H1 (cell line): Measurements from ENCODE around the gene TEX14. TPM values are rescaled to one million over a fixed set of nuclear protein-coding genes. Genes with fewer than 3 reads are reported as not detected.

ENCODE experiments used
- CTCF ChIA-PET: fragments of 300-600 bp; sonication (Branson Sonifier 250); formaldehyde crosslinking; loops from one replicate; lab custom pipeline; 2021; ENCODE audit not compliant: partially characterized antibody; lab: Charles Lee
- POLR2A ChIA-PET: fragments of 300-600 bp; sonication (Branson Sonifier 250); formaldehyde crosslinking; loops from one replicate; lab custom pipeline; 2021; ENCODE audit warnings: inconsistent platforms; ENCODE audit not compliant: partially characterized antibody; lab: Charles Lee
- DNase-seq, 2 experiments: peaks; one replicate each; pipeline versions ENCODE4 v3.0.0 to v3.0.0-alpha.2; 2010 to 2022; ENCODE audit warnings: low spot score in 2 of 2, low read depth in 1 of 2, mixed read lengths in 1 of 2
- FAIRE-seq: peaks from 2 replicates; lab custom pipeline; 2011; peaks lifted over from hg19 to GRCh38; lab: Jason Lieb, UNC
- H2AFZ ChIP-seq: 2 replicates; pipeline ENCODE4 v1.8.1; 2012; ENCODE audit warnings: low read length, inconsistent platforms
- H2AK5ac ChIP-seq: 2 replicates; pipeline ENCODE4 v1.6.1; 2013; ENCODE audit warnings: low read depth, low read length
- H2BK120ac ChIP-seq: replicated peaks from 2 replicates; pipeline ENCODE3; 2013; ENCODE audit warnings: low read depth, low read length, inconsistent platforms
- H2BK12ac ChIP-seq: 2 replicates; pipeline ENCODE4 v1.6.1; 2013; ENCODE audit warnings: low read depth, low read length
- H2BK15ac ChIP-seq: 2 replicates; pipeline ENCODE4 v1.6.1; 2013; ENCODE audit warnings: low read length
- H2BK20ac ChIP-seq: 2 replicates; pipeline ENCODE4 v1.6.1; 2013; ENCODE audit warnings: low read length
- H2BK5ac ChIP-seq: 2 replicates; pipeline ENCODE4 v1.6.1; 2013; ENCODE audit warnings: low read depth, low read length
- H3K14ac ChIP-seq: 2 replicates; pipeline ENCODE4 v1.6.1; 2013; ENCODE audit warnings: inconsistent platforms; ENCODE audit not compliant: insufficient read length
- H3K18ac ChIP-seq: 2 replicates; pipeline ENCODE4 v1.6.1; 2013; ENCODE audit warnings: low read length; ENCODE audit errors: extremely low read depth
- H3K23ac ChIP-seq: 2 replicates; pipeline ENCODE4 v1.6.1; 2013; ENCODE audit warnings: inconsistent platforms; ENCODE audit not compliant: insufficient read length
- H3K23me2 ChIP-seq: 2 replicates; pipeline ENCODE4 v1.6.1; 2013; ENCODE audit warnings: low read depth, low read length
- H3K27ac ChIP-seq: 2 replicates; pipeline ENCODE4 v1.6.1; 2011; ENCODE audit warnings: low read depth, low read length, inconsistent platforms
- H3K27me3 ChIP-seq, 4 experiments: replicated peaks in 1 of 4; 1 replicate in 1 of 4; 2 replicates in 3 of 4; pipeline versions ENCODE4 v1.6.1 to v1.8.1; 2011 to 2013; ENCODE audit warnings: low read length in 3 of 4, mild to moderate bottlenecking in 3 of 4, inconsistent platforms in 2 of 4, mixed read lengths in 2 of 4, moderate library complexity in 1 of 4; ENCODE audit not compliant: control insufficient read depth in 3 of 4, insufficient read depth in 3 of 4; ENCODE audit errors: extremely low read depth in 1 of 4
- H3K36me3 ChIP-seq, 4 experiments: 2 replicates each; pipeline versions ENCODE4 v1.6.1 to v1.8.1; 2011 to 2013; ENCODE audit warnings: mild to moderate bottlenecking in 4 of 4, low read length in 3 of 4, moderate library complexity in 2 of 4, control low read depth in 1 of 4, inconsistent platforms in 1 of 4; ENCODE audit not compliant: insufficient read depth in 4 of 4, control insufficient read depth in 2 of 4
- H3K4ac ChIP-seq: replicated peaks from 2 replicates; pipeline ENCODE3; 2013; ENCODE audit warnings: low read length, low read depth, mixed read lengths, inconsistent platforms; ENCODE audit not compliant: insufficient read length
- H3K4me1 ChIP-seq, 4 experiments: replicated peaks in 1 of 4; 1 replicate in 1 of 4; 2 replicates in 3 of 4; pipeline versions ENCODE4 v1.6.1 to v1.8.1; 2011 to 2013; ENCODE audit warnings: low read length in 3 of 4, inconsistent platforms in 2 of 4, mixed read lengths in 1 of 4; ENCODE audit not compliant: insufficient read depth in 4 of 4, control insufficient read depth in 3 of 4
- H3K4me2 ChIP-seq, 2 experiments: 2 replicates each; pipeline versions ENCODE4 v1.6.1 to v1.8.1; 2011 to 2013; ENCODE audit warnings: low read depth in 2 of 2, low read length in 2 of 2, control low read depth in 1 of 2, inconsistent platforms in 1 of 2, mild to moderate bottlenecking in 1 of 2; ENCODE audit not compliant: insufficient read depth in 1 of 2
- H3K4me3 ChIP-seq, 4 experiments: fragments of 200-600, 300-600 bp in 1 of 4; sonication (generic), shearing (Covaris generic), sonication (Bioruptor Twin) in 1 of 4; 2 replicates each; pipeline versions ENCODE4 v1.5.1 to v1.8.1; 2011 to 2016; ENCODE audit warnings: low read length in 4 of 4, low read depth in 3 of 4, control low read depth in 2 of 4, inconsistent platforms in 2 of 4, mild to moderate bottlenecking in 2 of 4, mixed read lengths in 1 of 4, moderate library complexity in 1 of 4; ENCODE audit not compliant: insufficient read depth in 2 of 4; ENCODE audit errors: extremely low read depth in 1 of 4
- H3K56ac ChIP-seq: replicated peaks from 2 replicates; pipeline ENCODE3; 2013; ENCODE audit warnings: low read depth, mild to moderate bottlenecking, mixed read lengths, low read length, inconsistent platforms; ENCODE audit not compliant: insufficient read length
- H3K79me1 ChIP-seq: 2 replicates; pipeline ENCODE4 v1.6.1; 2013; ENCODE audit warnings: low read depth, low read length, control low read depth
- H3K79me2 ChIP-seq, 2 experiments: 2 replicates each; pipeline versions ENCODE4 v1.6.1 to v1.8.1; 2012 to 2013; ENCODE audit warnings: low read length in 2 of 2, mild to moderate bottlenecking in 2 of 2, inconsistent platforms in 1 of 2; ENCODE audit not compliant: insufficient read depth in 2 of 2, control insufficient read depth in 1 of 2
- H3K9ac ChIP-seq, 4 experiments: replicated peaks in 1 of 4; 1 replicate in 1 of 4; 2 replicates in 3 of 4; pipeline versions ENCODE4 v1.6.1 to v1.8.1; 2011 to 2013; ENCODE audit warnings: low read depth in 3 of 4, low read length in 3 of 4, control low read depth in 2 of 4, mild to moderate bottlenecking in 2 of 4, moderate library complexity in 2 of 4, inconsistent platforms in 1 of 4; ENCODE audit errors: extremely low read depth in 1 of 4
- H3K9me3 ChIP-seq, 2 experiments: 2 replicates each; pipeline versions ENCODE4 v1.6.1 to v1.8.1; 2012 to 2013; ENCODE audit warnings: mild to moderate bottlenecking in 2 of 2, moderate library complexity in 2 of 2, control low read depth in 1 of 2, inconsistent platforms in 1 of 2, low read depth in 1 of 2, low read length in 1 of 2, mixed read lengths in 1 of 2; ENCODE audit not compliant: insufficient read depth in 2 of 2
- H4K20me1 ChIP-seq, 2 experiments: replicated peaks in 1 of 2; 2 replicates each; pipeline versions ENCODE3 to v1.8.1; 2011 to 2013; ENCODE audit warnings: inconsistent platforms in 2 of 2, low read length in 2 of 2, mild to moderate bottlenecking in 1 of 2; ENCODE audit not compliant: insufficient read depth in 2 of 2, control insufficient read depth in 1 of 2
- H4K5ac ChIP-seq: 2 replicates; pipeline ENCODE4 v1.6.1; 2013; ENCODE audit warnings: low read length, low read depth, mixed read lengths, inconsistent platforms; ENCODE audit not compliant: insufficient read length
- H4K8ac ChIP-seq: 2 replicates; pipeline ENCODE4 v1.8.0; 2013; ENCODE audit warnings: mild to moderate bottlenecking, moderate library complexity, low read length, inconsistent platforms; ENCODE audit not compliant: insufficient read depth; ENCODE audit errors: extremely low read depth
- H4K91ac ChIP-seq: replicated peaks from 2 replicates; pipeline ENCODE3; 2013; ENCODE audit warnings: low read length, mixed read lengths, inconsistent platforms; ENCODE audit not compliant: insufficient read length
- CTBP2 ChIP-seq: IDR thresholded peaks from 2 replicates; pipeline ENCODE4 v1.7.0; 2011; ENCODE audit warnings: borderline replicate concordance, mild to moderate bottlenecking, moderate library complexity, mixed read lengths, low read length; ENCODE audit not compliant: insufficient read depth, insufficient read length
- RAD21 ChIP-seq, 2 experiments: IDR thresholded peaks in 1 of 2; conservative IDR thresholded peaks in 1 of 2; 2 replicates each; pipeline ENCODE4 v1.6.1; 2011; ENCODE audit warnings: low read depth in 2 of 2, low read length in 2 of 2, improper control_type of control experiment in 1 of 2, inconsistent platforms in 1 of 2, mild to moderate bottlenecking in 1 of 2, moderate library complexity in 1 of 2
- WGBS, 2 experiments: shearing (Covaris generic) in 1 of 2; methylation state at CpG; one replicate each; pipeline versions ENCODE4 v1.1.6 to v1.1.7; 2013 to 2015; ENCODE audit warnings: low lambda C conversion rate in 2 of 2, mixed read lengths in 2 of 2, inconsistent platforms in 1 of 2, low coverage in 1 of 2, missing lambda C conversion rate in 1 of 2; ENCODE audit not compliant: insufficient replicate concordance in 2 of 2, insufficient coverage in 1 of 2, insufficient read length in 1 of 2; ENCODE audit errors: extremely low coverage in 1 of 2, missing lambda C conversion rate in 1 of 2; 5-methylcytosine and 5-hydroxymethylcytosine counted together
- polyA plus RNA-seq, 7 experiments: library from polyadenylated mRNA; depleted of rRNA in 3 of 7; stranded (reverse) in 5 of 7; unstranded in 2 of 7; fragments of >200 nt in 5 of 7; fragments of 200-250 nt in 2 of 7; gene quantifications; 1 replicate in 5 of 7; 2 replicates in 1 of 7; 4 replicates in 1 of 7; pipeline versions ENCODE4 v1.2.1 to v1.2.3, GENCODE V29; 2011 to 2013; ENCODE audit warnings: missing spikeins in 2 of 7, mixed read lengths in 2 of 7
- total RNA-seq: library from RNA; stranded (reverse); fragmentation: NEBNext Ultra II Directional; extraction: Animal tissue kit (Norgen Biotek cat#: 25700); gene quantifications from 2 replicates; pipeline ENCODE4 v1.2.1, GENCODE V29; 2021
- TF ChIP-seq, protein P1 (sequence below), 3 experiments: IDR thresholded peaks; 1 replicate in 2 of 3; 2 replicates in 1 of 3; pipeline versions ENCODE4 v1.5.1 to v1.6.1; 2011; ENCODE audit warnings: low read length in 3 of 3, mild to moderate bottlenecking in 3 of 3, inconsistent platforms in 2 of 3, low read depth in 1 of 3, moderate library complexity in 1 of 3; ENCODE audit not compliant: insufficient read depth in 1 of 3; ENCODE audit errors: control extremely low read depth in 1 of 3

Gene TEX14
- total and polyA plus RNA-seq, 2 of the 8 experiments (the other 6 are each of a cell fraction or from before 2014, with no cell fraction given), result 0.83 to 2.5 TPM

DNA sequence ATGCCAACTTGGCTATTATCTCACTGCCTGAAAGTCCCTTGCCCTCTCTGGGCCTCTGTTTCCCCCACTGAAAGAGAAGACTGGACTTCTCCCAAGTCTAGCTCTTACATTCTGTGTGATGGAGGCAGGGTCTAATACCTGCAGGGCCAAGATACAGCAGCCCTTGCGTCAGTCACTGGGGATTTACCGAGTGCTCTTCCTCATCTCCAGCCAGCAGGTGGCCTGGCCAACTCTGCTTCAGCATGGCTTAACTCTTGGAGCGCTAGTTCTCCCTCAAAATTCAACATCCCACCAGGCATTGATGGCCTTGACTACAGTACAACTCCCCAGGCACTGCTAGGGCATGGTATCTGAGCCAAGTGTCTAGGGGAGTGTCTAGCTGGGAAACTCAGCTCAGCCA lies 157.5 kb downstream of the TEX14 start:
- POLR2A ChIA-PET, result interaction anchor here (1.3 to 6.0 kb wide), 4 partner anchors 15 to 124 kb away, joined by 4 to 32 read pairs (median 26); no protein-coding TSS in a partner anchor
- TF ChIP-seq, protein P1, sequence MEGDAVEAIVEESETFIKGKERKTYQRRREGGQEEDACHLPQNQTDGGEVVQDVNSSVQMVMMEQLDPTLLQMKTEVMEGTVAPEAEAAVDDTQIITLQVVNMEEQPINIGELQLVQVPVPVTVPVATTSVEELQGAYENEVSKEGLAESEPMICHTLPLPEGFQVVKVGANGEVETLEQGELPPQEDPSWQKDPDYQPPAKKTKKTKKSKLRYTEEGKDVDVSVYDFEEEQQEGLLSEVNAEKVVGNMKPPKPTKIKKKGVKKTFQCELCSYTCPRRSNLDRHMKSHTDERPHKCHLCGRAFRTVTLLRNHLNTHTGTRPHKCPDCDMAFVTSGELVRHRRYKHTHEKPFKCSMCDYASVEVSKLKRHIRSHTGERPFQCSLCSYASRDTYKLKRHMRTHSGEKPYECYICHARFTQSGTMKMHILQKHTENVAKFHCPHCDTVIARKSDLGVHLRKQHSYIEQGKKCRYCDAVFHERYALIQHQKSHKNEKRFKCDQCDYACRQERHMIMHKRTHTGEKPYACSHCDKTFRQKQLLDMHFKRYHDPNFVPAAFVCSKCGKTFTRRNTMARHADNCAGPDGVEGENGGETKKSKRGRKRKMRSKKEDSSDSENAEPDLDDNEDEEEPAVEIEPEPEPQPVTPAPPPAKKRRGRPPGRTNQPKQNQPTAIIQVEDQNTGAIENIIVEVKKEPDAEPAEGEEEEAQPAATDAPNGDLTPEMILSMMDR (IDR thresholded peaks at IDR 0.05; ENCODE audit: control extremely low read depth in 1 of 3, insufficient read depth in 1 of 3, low read depth in 1 of 3, low read length in 3 of 3), result peak in 1 of 3 experiments; percentile 37; a peak in 2 of 4 replicates
- 0 out of 4 replicates have a peak, but pooled peaks of 1 of the 2 experiments have one; percentile 4 for TF ChIP-seq RAD21 (IDR thresholded peaks at IDR 0.05 in 1 of 2, conservative IDR thresholded peaks at IDR 0.05 in 1 of 2; ENCODE audit: low read depth in 2 of 2, low read length in 2 of 2)
- TF ChIP-seq CTBP2, result no peak
- H4K8ac ChIP-seq, result no peak overlapping the region
- FAIRE-seq (no peak), DNase-seq (no peak)
- no peak overlapping the region for H2BK20ac ChIP-seq
- no peaks in the 10 kb centered on the region for H3K79me1 ChIP-seq
- no peak overlapping the region for H2BK5ac ChIP-seq
- no peaks in the 10 kb centered on the region for H3K79me2 ChIP-seq
- no peaks in the 10 kb centered on the region for H3K36me3 ChIP-seq
- no peak overlapping the region for H3K14ac ChIP-seq
- no peaks in the 10 kb centered on the region for H4K20me1 ChIP-seq
- peaks cover 7 to 12% (median 7%) of the 10 kb centered on the region in 4 experiments for H3K4me1 ChIP-seq
- CTCF ChIA-PET, result interaction anchor here (0.7 to 16.5 kb wide), 9 partner anchors 8 to 54 kb away, joined by 3 to 163 read pairs (median 5); a partner anchor contains a TSS
- no peak overlapping the region for H3K4me2 ChIP-seq
- no peaks in the 10 kb centered on the region for H3K9me3 ChIP-seq
- 0 out of 2 replicates have a peak overlapping the region, but pooled peaks have one; percentile 80 for H2BK12ac ChIP-seq
- H2BK15ac ChIP-seq, result no peak overlapping the region
- no peak overlapping the region for H2BK120ac ChIP-seq
- 70% methylated on average over 3 of the region's 3 CpGs; no CpG with 5 or more reads in 1 of the 2 experiments for WGBS, 2 experiments
- peaks cover 0 to 6% (median 4%) of the 10 kb centered on the region in 4 experiments; a peak in 5 of 7 replicates for H3K27me3 ChIP-seq
- H3K27ac ChIP-seq, result no peak overlapping the region
- peaks cover 12% of the 10 kb centered on the region for H3K23me2 ChIP-seq
- H3K4me3 ChIP-seq, result no peak overlapping the region
- no peak overlapping the region for H2AFZ ChIP-seq
- H3K4ac ChIP-seq, result no peak overlapping the region
- no peak overlapping the region for H4K5ac ChIP-seq
- H3K56ac ChIP-seq, result no peak overlapping the region
- no peak overlapping the region for H2AK5ac ChIP-seq
- no peak overlapping the region for H3K18ac ChIP-seq
- H3K23ac ChIP-seq, result no peak overlapping the region
- H4K91ac ChIP-seq, result no peak overlapping the region
- H3K9ac ChIP-seq, result no peak overlapping the region
